Bronchial epithelial cell (primary cell): Measurements from ENCODE around the gene SEMA6B. TPM values are rescaled to one million over a fixed set of nuclear protein-coding genes. Genes with fewer than 3 reads are reported as not detected.

ENCODE experiments used
- DNase-seq: peaks from one replicate; pipeline ENCODE4 v3.0.0-alpha.2; 2010; ENCODE audit warnings: low read depth
- FAIRE-seq: peaks from 2 replicates; lab custom pipeline; 2011; peaks lifted over from hg19 to GRCh38; lab: Jason Lieb, UNC
- H3K27me3 ChIP-seq: 2 replicates; pipeline ENCODE4 v1.5.1; 2011; ENCODE audit warnings: low read length; ENCODE audit not compliant: control insufficient read depth, insufficient read depth
- H3K36me3 ChIP-seq: 2 replicates; pipeline ENCODE4 v1.5.1; 2011; ENCODE audit warnings: low read length; ENCODE audit not compliant: control insufficient read depth, insufficient read depth
- H3K4me3 ChIP-seq: 2 replicates; pipeline ENCODE4 v1.5.1; 2011; ENCODE audit warnings: mild to moderate bottlenecking, low read depth, low read length, control low read depth
- CTCF ChIP-seq: IDR thresholded peaks from 2 replicates; pipeline ENCODE4 v1.5.1; 2011; ENCODE audit warnings: mild to moderate bottlenecking, moderate library complexity, low read length, control low read depth, inconsistent platforms; ENCODE audit not compliant: insufficient read depth, severe bottlenecking
- total RNA-seq: library from RNA; depleted of rRNA; stranded (reverse); fragments of >200 nt; gene quantifications from 2 replicates; pipeline ENCODE4 v1.2.1, GENCODE V29; 2014

The SEMA6B gene
- total RNA-seq, 1 donor from 2014 or later: under 0.01 TPM

GRCh38 chr19:4510435-4511255, 48.8 kb downstream of the SEMA6B start:
- FAIRE-seq (no peak), DNase-seq (no peak)
- no peak for TF ChIP-seq CTCF
- Histone ChIP-seq H3K36me3 (peaks cover 1% of the 10 kb centered on the region), H3K27me3 (no peaks in the 10 kb centered on the region), H3K4me3 (no peak overlapping the region)

- Histone ChIP-seq H3K27me3 (no peaks in the 10 kb centered on the region), H3K4me3 (no peak overlapping the region), H3K36me3 (peaks cover 3% of the 10 kb centered on the region)
- TF ChIP-seq CTCF: no peak
- no peak for DNase-seq
- FAIRE-seq: no peak
These were observed 50.8 kb downstream of the SEMA6B start for GRCh38 chr19:4508698-4509097.

- no peak for TF ChIP-seq CTCF
- Histone ChIP-seq H3K4me3 (no peak overlapping the region), H3K36me3 (peaks cover 3% of the 10 kb centered on the region), H3K27me3 (no peaks in the 10 kb centered on the region)
- no peak for FAIRE-seq
- DNase-seq: no peak
These were observed 51.7 kb downstream of the SEMA6B start for GRCh38 chr19:4507804-4508203.

- no peak overlapping the region for H3K4me3 ChIP-seq
- peaks cover 8% of the 10 kb centered on the region for H3K36me3 ChIP-seq
- DNase-seq: no peak
- no peaks in the 10 kb centered on the region for H3K27me3 ChIP-seq
- no peak for FAIRE-seq
- no peak for TF ChIP-seq CTCF
These were observed 52.4 kb downstream of the SEMA6B start for GRCh38 chr19:4507150-4507452.

- H3K36me3 ChIP-seq: peaks cover 8% of the 10 kb centered on the region
- FAIRE-seq (no peak), DNase-seq (peak; percentile 63)
- no peak overlapping the region for H3K4me3 ChIP-seq
- no peaks in the 10 kb centered on the region for H3K27me3 ChIP-seq
- TF ChIP-seq CTCF: no peak
These were observed 52.9 kb downstream of the SEMA6B start for GRCh38 chr19:4506449-4507149.
